ENCODE results near the gene DNMT3A. TPM values are rescaled to one million over a fixed set of nuclear protein-coding genes. Genes with fewer than 3 reads are reported as not detected.

DNMT3A gene
- total RNA-seq, 4 donors from 2014 or later = 5.9 to 14.1 (median 8.0) TPM

DNA sequence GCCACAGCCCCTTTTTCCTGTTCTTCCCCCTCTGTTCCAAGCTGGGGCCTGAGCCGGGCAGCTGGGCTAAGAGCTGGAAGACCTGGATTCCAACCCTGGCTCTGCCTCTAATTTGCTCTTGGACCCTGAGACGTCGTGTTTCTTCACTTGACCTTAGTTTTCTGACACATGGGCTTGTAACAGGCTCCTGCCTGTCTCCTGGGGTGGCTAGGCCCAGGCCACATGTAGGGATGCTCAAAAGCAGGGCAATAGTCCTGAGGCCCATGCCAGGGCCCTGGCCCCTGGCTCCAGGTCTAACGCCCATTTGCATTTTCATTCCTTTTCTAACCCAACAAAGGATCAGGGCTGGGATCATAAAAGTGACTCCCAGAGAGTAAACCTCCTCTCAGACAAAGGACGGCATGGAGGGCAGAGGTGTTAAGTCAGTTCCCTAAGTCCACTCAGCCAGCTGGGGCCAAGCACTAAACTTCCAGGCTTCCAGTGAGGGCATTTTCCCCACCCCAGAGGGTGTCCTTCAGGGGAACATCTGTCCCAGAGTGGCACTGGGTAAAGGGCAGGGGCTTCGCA, 16.6 kb upstream of the DNMT3A start:
- H3K36me3 ChIP-seq = no peaks in the 10 kb centered on the region
- no peaks in the 10 kb centered on the region for H3K9me3 ChIP-seq
- ATAC-seq = no peak
- H3K4me1 ChIP-seq = peaks cover 6 to 7% of the 10 kb centered on the region in 2 donors
- no peak overlapping the region for H3K27ac ChIP-seq
- intact Hi-C loops (cut with DNase I; ENCODE audit: low total_unique reads) (no loop called here), in situ Hi-C loops (cut with MboI; ENCODE audit: low sequenced_read_pairs in 4 of 4) (no loop called here)
- TF ChIP-seq, protein P1, sequence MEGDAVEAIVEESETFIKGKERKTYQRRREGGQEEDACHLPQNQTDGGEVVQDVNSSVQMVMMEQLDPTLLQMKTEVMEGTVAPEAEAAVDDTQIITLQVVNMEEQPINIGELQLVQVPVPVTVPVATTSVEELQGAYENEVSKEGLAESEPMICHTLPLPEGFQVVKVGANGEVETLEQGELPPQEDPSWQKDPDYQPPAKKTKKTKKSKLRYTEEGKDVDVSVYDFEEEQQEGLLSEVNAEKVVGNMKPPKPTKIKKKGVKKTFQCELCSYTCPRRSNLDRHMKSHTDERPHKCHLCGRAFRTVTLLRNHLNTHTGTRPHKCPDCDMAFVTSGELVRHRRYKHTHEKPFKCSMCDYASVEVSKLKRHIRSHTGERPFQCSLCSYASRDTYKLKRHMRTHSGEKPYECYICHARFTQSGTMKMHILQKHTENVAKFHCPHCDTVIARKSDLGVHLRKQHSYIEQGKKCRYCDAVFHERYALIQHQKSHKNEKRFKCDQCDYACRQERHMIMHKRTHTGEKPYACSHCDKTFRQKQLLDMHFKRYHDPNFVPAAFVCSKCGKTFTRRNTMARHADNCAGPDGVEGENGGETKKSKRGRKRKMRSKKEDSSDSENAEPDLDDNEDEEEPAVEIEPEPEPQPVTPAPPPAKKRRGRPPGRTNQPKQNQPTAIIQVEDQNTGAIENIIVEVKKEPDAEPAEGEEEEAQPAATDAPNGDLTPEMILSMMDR (IDR thresholded peaks at IDR 0.05 in 4 of 5, conservative IDR thresholded peaks at IDR 0.05 in 1 of 5) = no peak
- TF ChIP-seq POLR2A (IDR thresholded peaks at IDR 0.05) = no peak
- no peak for DNase-seq
- H3K27me3 ChIP-seq = no peaks in the 10 kb centered on the region
- no peak overlapping the region for H3K4me3 ChIP-seq

DNA sequence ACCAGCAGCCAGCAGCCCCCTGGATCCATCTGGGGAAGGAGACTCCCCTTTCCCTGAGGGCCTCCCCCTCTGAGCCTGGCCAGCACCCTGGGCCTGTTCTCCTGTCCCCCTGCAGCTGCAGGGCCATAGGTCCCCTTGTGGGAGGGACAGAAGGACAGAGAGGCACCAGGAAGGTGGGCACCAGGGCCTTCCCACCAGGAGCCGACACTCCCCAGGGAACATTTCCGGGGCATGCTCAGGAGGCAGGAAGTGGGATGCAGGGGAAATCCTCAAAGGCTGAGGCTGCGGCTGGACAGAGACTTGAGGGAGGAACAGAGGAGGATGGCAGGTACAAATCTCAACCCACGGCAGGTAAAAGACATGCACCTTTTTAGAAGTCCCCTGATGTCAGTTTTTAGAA, 14.4 kb upstream of the DNMT3A start:
- Histone ChIP-seq H3K4me1 (no peaks in the 10 kb centered on the region), H3K36me3 (no peaks in the 10 kb centered on the region), H3K27ac (no peak overlapping the region), H3K4me3 (no peak overlapping the region), H3K9me3 (no peaks in the 10 kb centered on the region), H3K27me3 (no peaks in the 10 kb centered on the region)
- TF ChIP-seq POLR2A (IDR thresholded peaks at IDR 0.05) = no peak
- TF ChIP-seq, protein P1 (IDR thresholded peaks at IDR 0.05 in 4 of 5, conservative IDR thresholded peaks at IDR 0.05 in 1 of 5) = no peak
- intact Hi-C loops (cut with DNase I; ENCODE audit: low total_unique reads) = no loop called here
- ATAC-seq (no peak), DNase-seq (no peak)
- in situ Hi-C loops (cut with MboI; ENCODE audit: low sequenced_read_pairs in 4 of 4) = no loop called here

DNA sequence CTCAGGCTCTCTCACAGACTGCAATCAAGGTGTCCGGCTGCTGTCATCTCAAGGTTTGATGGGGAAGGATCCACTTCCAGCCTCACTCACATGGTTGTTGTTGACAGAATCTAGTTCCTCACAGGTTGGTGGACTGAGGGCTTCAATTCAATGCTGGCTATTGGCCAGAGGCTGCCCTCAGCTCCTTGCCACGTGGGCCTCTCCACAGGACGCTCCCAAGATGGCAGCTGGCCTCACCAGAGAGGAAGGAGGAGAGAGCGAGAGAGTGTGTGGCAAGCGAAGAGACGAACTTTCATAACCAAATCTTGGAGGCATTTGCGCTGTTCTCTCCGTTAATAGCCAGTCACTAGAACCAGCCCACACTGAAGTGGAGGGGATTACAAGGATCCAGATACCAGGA, 13.5 kb upstream of the DNMT3A start:
- TF ChIP-seq, protein P1 (IDR thresholded peaks at IDR 0.05 in 4 of 5, conservative IDR thresholded peaks at IDR 0.05 in 1 of 5) = no peak
- no peak for TF ChIP-seq POLR2A (IDR thresholded peaks at IDR 0.05)
- Histone ChIP-seq H3K4me1 (no peaks in the 10 kb centered on the region), H3K9me3 (no peaks in the 10 kb centered on the region), H3K27ac (no peak overlapping the region), H3K4me3 (no peak overlapping the region), H3K27me3 (no peaks in the 10 kb centered on the region), H3K36me3 (no peaks in the 10 kb centered on the region)
- no peak for ATAC-seq
- in situ Hi-C loops (cut with MboI; ENCODE audit: low sequenced_read_pairs in 4 of 4) = no loop called here
- no peak for DNase-seq
- intact Hi-C loops (cut with DNase I; ENCODE audit: low total_unique reads) = no loop called here

DNA sequence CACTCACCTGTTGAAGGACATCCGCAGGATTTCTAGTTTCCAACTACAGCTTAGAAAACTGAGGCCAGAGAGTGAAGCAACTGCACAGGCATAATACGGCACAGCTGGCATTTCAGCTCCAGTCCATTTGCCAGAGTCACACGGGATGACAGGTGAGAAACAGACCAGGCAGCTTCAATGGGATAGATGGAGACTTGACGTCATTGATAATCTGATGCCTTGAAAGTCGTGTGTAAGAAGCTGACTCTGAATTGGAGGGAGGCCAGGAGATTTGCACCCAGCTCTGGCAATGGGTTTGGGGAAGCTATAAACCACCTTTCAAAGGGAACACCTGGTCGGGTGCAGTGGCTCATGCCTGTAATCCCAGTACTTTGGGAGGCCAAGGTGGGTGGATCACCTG, 12.4 kb upstream of the DNMT3A start:
- Histone ChIP-seq H3K27ac (no peak overlapping the region), H3K27me3 (no peaks in the 10 kb centered on the region), H3K4me3 (no peak overlapping the region), H3K9me3 (no peaks in the 10 kb centered on the region), H3K36me3 (no peaks in the 10 kb centered on the region), H3K4me1 (peaks cover 0 to 7% of the 10 kb centered on the region in 2 donors)
- DNase-seq (no peak), ATAC-seq (no peak)
- in situ Hi-C loops (cut with MboI; ENCODE audit: low sequenced_read_pairs in 4 of 4) = no loop called here
- intact Hi-C loops (cut with DNase I; ENCODE audit: low total_unique reads) = no loop called here
- TF ChIP-seq, protein P1 (IDR thresholded peaks at IDR 0.05 in 4 of 5, conservative IDR thresholded peaks at IDR 0.05 in 1 of 5) = no peak
- no peak for TF ChIP-seq POLR2A (IDR thresholded peaks at IDR 0.05)

DNA sequence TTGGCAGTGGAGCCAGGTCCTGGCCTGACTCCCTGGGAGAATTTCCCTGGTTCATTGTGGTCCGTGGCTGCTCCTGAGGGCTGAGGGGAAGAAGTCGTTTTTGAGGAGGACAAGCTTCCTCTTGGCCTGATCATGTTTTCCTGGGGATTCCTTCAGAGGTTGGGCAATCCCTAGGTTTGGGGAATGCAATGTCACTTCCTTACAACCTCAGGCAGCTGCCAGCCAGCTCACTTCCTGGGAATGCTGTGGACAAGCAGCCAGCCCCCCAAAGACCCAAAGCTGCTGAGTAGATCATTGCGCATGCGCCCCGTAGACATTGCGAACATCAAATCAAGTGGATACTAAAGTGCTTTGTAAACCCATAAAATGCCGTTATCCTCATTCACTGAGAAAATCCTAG, 7.7 kb upstream of the DNMT3A start:
- H3K27me3 ChIP-seq = no peaks in the 10 kb centered on the region
- TF ChIP-seq, protein P1 (IDR thresholded peaks at IDR 0.05 in 4 of 5, conservative IDR thresholded peaks at IDR 0.05 in 1 of 5) = no peak
- TF ChIP-seq POLR2A (IDR thresholded peaks at IDR 0.05) = no peak
- intact Hi-C loops (cut with DNase I; ENCODE audit: low total_unique reads) (loop anchor here (10.0 kb wide), 1 partner anchor 375 kb away; the partner anchor contains the start of gene DNAJC27), in situ Hi-C loops (cut with MboI; ENCODE audit: low sequenced_read_pairs in 4 of 4) (loop anchor here in 1 of 4 donors (5.0 kb wide), 1 partner anchor 173 kb away; no protein-coding TSS in a partner anchor)
- no peak for ATAC-seq
- H3K9me3 ChIP-seq = no peaks in the 10 kb centered on the region
- DNase-seq = no peak
- no peak overlapping the region for H3K27ac ChIP-seq
- no peak overlapping the region for H3K4me3 ChIP-seq
- peaks cover 0 to 8% of the 10 kb centered on the region in 2 donors for H3K4me1 ChIP-seq
- no peaks in the 10 kb centered on the region for H3K36me3 ChIP-seq
